Stomach smooth muscle (tissue), 2 donors: ENCODE measurements around the gene GPRIN3.

Experiments
- H3K27ac ChIP-seq: one replicate; pipeline ENCODE4 v1.7.0; 2013; ENCODE audit warnings: mild to moderate bottlenecking, low read length, inconsistent platforms
- H3K27me3 ChIP-seq, 2 donors: one replicate each; pipeline ENCODE4 v1.7.0; 2013; ENCODE audit warnings: low read length in 2 of 2; ENCODE audit not compliant: insufficient read depth in 2 of 2, control insufficient read depth in 1 of 2
- H3K36me3 ChIP-seq, 2 donors: one replicate each; pipeline ENCODE4 v1.7.0; 2013; ENCODE audit warnings: low read length in 2 of 2; ENCODE audit not compliant: control insufficient read depth in 2 of 2, insufficient read depth in 2 of 2
- H3K4me1 ChIP-seq: one replicate; pipeline ENCODE4 v1.7.0; 2013; ENCODE audit warnings: low read length; ENCODE audit not compliant: control insufficient read depth, insufficient read depth
- H3K4me3 ChIP-seq, 2 donors: one replicate each; pipeline ENCODE4 v1.7.0; 2013; ENCODE audit warnings: low read length in 2 of 2
- H3K9ac ChIP-seq, 2 donors: one replicate each; pipeline ENCODE4 v1.7.0; 2013; ENCODE audit warnings: low read length in 2 of 2, mild to moderate bottlenecking in 1 of 2
- H3K9me3 ChIP-seq, 2 donors: one replicate each; pipeline ENCODE4 v1.7.0; 2013; ENCODE audit warnings: low read length in 2 of 2; ENCODE audit not compliant: control insufficient read depth in 2 of 2
- donor health status: healthy.
- donor health status: Pancreatic carcinoma.

GPRIN3 gene

GRCh38 chr4:89301003-89301402 is 6.6 kb downstream of the GPRIN3 start:
- Histone ChIP-seq H3K27me3 (no peaks in the 10 kb centered on the region), H3K27ac (no peak overlapping the region), H3K9me3 (no peaks in the 10 kb centered on the region), H3K4me1 (no peaks in the 10 kb centered on the region), H3K9ac (no peak overlapping the region), H3K4me3 (no peak overlapping the region), H3K36me3 (no peaks in the 10 kb centered on the region)

- Histone ChIP-seq H3K9ac (no peak overlapping the region), H3K4me1 (no peaks in the 10 kb centered on the region)
Measured at GRCh38 chr4:89300499-89300898, 7.1 kb downstream of the GPRIN3 start.

GRCh38 chr4:89300060-89300459 is 7.5 kb downstream of the GPRIN3 start:
- Histone ChIP-seq H3K9me3 (no peaks in the 10 kb centered on the region), H3K27ac (no peak overlapping the region), H3K4me3 (no peak overlapping the region), H3K4me1 (no peaks in the 10 kb centered on the region), H3K9ac (no peak overlapping the region), H3K27me3 (no peaks in the 10 kb centered on the region), H3K36me3 (no peaks in the 10 kb centered on the region)

More at GRCh38 chr4:89300499-89300898, 7.1 kb downstream of the GPRIN3 start:
- no peak overlapping the region for H3K4me3 ChIP-seq
- H3K36me3 ChIP-seq, result no peaks in the 10 kb centered on the region
- no peaks in the 10 kb centered on the region for H3K9me3 ChIP-seq
- H3K27me3 ChIP-seq, result no peaks in the 10 kb centered on the region
- H3K27ac ChIP-seq, result no peak overlapping the region

GRCh38 chr4:89299153-89299791 is 8.3 kb downstream of the GPRIN3 start:
- Histone ChIP-seq H3K9ac (no peak overlapping the region), H3K9me3 (no peaks in the 10 kb centered on the region), H3K27ac (no peak overlapping the region), H3K4me1 (no peaks in the 10 kb centered on the region), H3K4me3 (peak overlapping the region; percentile 41 to 47), H3K36me3 (no peaks in the 10 kb centered on the region), H3K27me3 (no peaks in the 10 kb centered on the region)

- no peaks in the 10 kb centered on the region for H3K27me3 ChIP-seq
- peak overlapping the region in 1 of 2 donors; percentile 47 for H3K4me3 ChIP-seq
- H3K27ac ChIP-seq, result no peak overlapping the region
- H3K9ac ChIP-seq, result no peak overlapping the region
- H3K4me1 ChIP-seq, result no peaks in the 10 kb centered on the region
- no peaks in the 10 kb centered on the region for H3K36me3 ChIP-seq
- H3K9me3 ChIP-seq, result no peaks in the 10 kb centered on the region
Measured at GRCh38 chr4:89298788-89299152, 8.8 kb downstream of the GPRIN3 start.

GRCh38 chr4:89298155-89298554 is 9.4 kb downstream of the GPRIN3 start:
- H3K27ac ChIP-seq, result no peak overlapping the region
- no peak overlapping the region for H3K4me3 ChIP-seq
- H3K27me3 ChIP-seq, result no peaks in the 10 kb centered on the region
- H3K9me3 ChIP-seq, result no peaks in the 10 kb centered on the region
- H3K36me3 ChIP-seq, result no peaks in the 10 kb centered on the region
- no peak overlapping the region for H3K9ac ChIP-seq
- no peaks in the 10 kb centered on the region for H3K4me1 ChIP-seq

- H3K4me1 ChIP-seq, result no peaks in the 10 kb centered on the region
- no peak overlapping the region for H3K4me3 ChIP-seq
- no peak overlapping the region for H3K9ac ChIP-seq
- no peaks in the 10 kb centered on the region for H3K36me3 ChIP-seq
- H3K9me3 ChIP-seq, result no peaks in the 10 kb centered on the region
- no peak overlapping the region for H3K27ac ChIP-seq
- H3K27me3 ChIP-seq, result no peaks in the 10 kb centered on the region
Measured at GRCh38 chr4:89296896-89297295, 10.7 kb downstream of the GPRIN3 start.

- no peak overlapping the region for H3K9ac ChIP-seq
- no peaks in the 10 kb centered on the region for H3K27me3 ChIP-seq
- no peaks in the 10 kb centered on the region for H3K9me3 ChIP-seq
- no peak overlapping the region for H3K27ac ChIP-seq
- H3K4me3 ChIP-seq, result no peak overlapping the region
- H3K4me1 ChIP-seq, result no peaks in the 10 kb centered on the region
- no peaks in the 10 kb centered on the region for H3K36me3 ChIP-seq
Measured at GRCh38 chr4:89296399-89296798, 11.2 kb downstream of the GPRIN3 start.

- Histone ChIP-seq H3K9ac (no peak overlapping the region), H3K27ac (no peak overlapping the region), H3K4me1 (no peaks in the 10 kb centered on the region)
Measured at GRCh38 chr4:89295415-89295927, 12.1 kb downstream of the GPRIN3 start.

GRCh38 chr4:89294573-89295269 is 12.9 kb downstream of the GPRIN3 start:
- H3K9me3 ChIP-seq, result no peaks in the 10 kb centered on the region
- H3K4me1 ChIP-seq, result no peaks in the 10 kb centered on the region
- H3K27me3 ChIP-seq, result no peaks in the 10 kb centered on the region
- no peaks in the 10 kb centered on the region for H3K36me3 ChIP-seq
- no peak overlapping the region for H3K27ac ChIP-seq
- H3K4me3 ChIP-seq, result no peak overlapping the region
- no peak overlapping the region for H3K9ac ChIP-seq

More at GRCh38 chr4:89295415-89295927, 12.1 kb downstream of the GPRIN3 start:
- no peaks in the 10 kb centered on the region for H3K36me3 ChIP-seq
- no peak overlapping the region for H3K4me3 ChIP-seq
- H3K27me3 ChIP-seq, result no peaks in the 10 kb centered on the region
- no peaks in the 10 kb centered on the region for H3K9me3 ChIP-seq

- Histone ChIP-seq H3K4me1 (no peaks in the 10 kb centered on the region), H3K9ac (no peak overlapping the region), H3K27ac (no peak overlapping the region), H3K9me3 (no peaks in the 10 kb centered on the region), H3K36me3 (no peaks in the 10 kb centered on the region), H3K4me3 (no peak overlapping the region), H3K27me3 (no peaks in the 10 kb centered on the region)
Measured at GRCh38 chr4:89293299-89293698, 14.3 kb downstream of the GPRIN3 start.
